Measurements from ENCODE around the gene HAGHL.

GRCh38 chr16:766008-766819 lies 39.3 kb downstream of the HAGHL start:
- no peak for TF ChIP-seq CTCF (conservative IDR thresholded peaks at IDR 0.05; ENCODE audit: low read length)
- TF ChIP-seq EZH2phosphoT487 (IDR thresholded peaks at IDR 0.05; ENCODE audit: borderline replicate concordance) = no peak

Data from Loucy (cell line).